Esophagus squamous epithelium (tissue), 4 donors: ENCODE data around the gene DET1.

Experiments used
- POLR2A ChIP-seq, 4 donors: fragments of 450-650 bp; IDR thresholded peaks; one replicate each; pipeline ENCODE4 v1.6.1; 2017; ENCODE audit warnings: antibody characterized with exemption in 4 of 4, mild to moderate bottlenecking in 4 of 4, moderate library complexity in 3 of 4
- TF ChIP-seq, protein P1 (sequence below), 6 experiments: fragments of 450-650 bp in 4 of 6; fragments of 200-600 bp in 2 of 6; sonication (generic) in 2 of 6; IDR thresholded peaks; one replicate each; pipeline ENCODE4 v1.5.1; 2016 to 2019; ENCODE audit warnings: antibody characterized with exemption in 6 of 6, mild to moderate bottlenecking in 4 of 6, moderate library complexity in 4 of 6

DNA sequence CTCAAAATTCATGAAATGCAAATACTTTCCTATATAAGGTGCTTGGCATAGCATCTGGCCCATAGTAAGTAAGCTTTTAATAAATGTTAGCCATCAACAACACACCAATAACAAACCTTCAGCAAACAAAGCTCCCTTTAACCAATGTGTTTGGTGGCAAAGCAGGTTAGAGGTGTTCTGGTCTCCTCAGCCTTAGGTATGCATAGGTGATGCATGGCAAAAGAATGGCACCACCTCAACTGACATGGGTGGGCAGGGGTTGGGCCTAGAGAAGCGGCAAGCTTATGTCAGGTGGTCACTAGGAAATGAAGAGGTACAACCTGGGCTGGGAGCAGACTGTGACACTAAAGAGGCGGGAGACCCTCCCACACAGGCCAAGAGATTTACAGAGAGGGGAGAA lies 40.8 kb downstream of the DET1 start:
- TF ChIP-seq POLR2A (IDR thresholded peaks at IDR 0.05): no peak
- TF ChIP-seq, protein P1, sequence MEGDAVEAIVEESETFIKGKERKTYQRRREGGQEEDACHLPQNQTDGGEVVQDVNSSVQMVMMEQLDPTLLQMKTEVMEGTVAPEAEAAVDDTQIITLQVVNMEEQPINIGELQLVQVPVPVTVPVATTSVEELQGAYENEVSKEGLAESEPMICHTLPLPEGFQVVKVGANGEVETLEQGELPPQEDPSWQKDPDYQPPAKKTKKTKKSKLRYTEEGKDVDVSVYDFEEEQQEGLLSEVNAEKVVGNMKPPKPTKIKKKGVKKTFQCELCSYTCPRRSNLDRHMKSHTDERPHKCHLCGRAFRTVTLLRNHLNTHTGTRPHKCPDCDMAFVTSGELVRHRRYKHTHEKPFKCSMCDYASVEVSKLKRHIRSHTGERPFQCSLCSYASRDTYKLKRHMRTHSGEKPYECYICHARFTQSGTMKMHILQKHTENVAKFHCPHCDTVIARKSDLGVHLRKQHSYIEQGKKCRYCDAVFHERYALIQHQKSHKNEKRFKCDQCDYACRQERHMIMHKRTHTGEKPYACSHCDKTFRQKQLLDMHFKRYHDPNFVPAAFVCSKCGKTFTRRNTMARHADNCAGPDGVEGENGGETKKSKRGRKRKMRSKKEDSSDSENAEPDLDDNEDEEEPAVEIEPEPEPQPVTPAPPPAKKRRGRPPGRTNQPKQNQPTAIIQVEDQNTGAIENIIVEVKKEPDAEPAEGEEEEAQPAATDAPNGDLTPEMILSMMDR (IDR thresholded peaks at IDR 0.05): no peak
